GM12865 (cell line): ENCODE results near the gene PPP3CB.

Experiments
- DNase-seq: peaks from one replicate; pipeline ENCODE4 v3.0.0; 2010; ENCODE audit warnings: low read depth
- H3K4me3 ChIP-seq: 2 replicates; pipeline ENCODE4 v1.5.1; 2011; ENCODE audit warnings: mild to moderate bottlenecking, low read depth, low read length, control low read depth
- TF ChIP-seq, protein P1 (sequence below): IDR thresholded peaks from 2 replicates; pipeline ENCODE4 v1.5.1; 2011; ENCODE audit warnings: low read length, control low read depth, low read depth, inconsistent platforms; ENCODE audit not compliant: insufficient read depth; ENCODE audit errors: missing control alignments

Gene PPP3CB

DNA sequence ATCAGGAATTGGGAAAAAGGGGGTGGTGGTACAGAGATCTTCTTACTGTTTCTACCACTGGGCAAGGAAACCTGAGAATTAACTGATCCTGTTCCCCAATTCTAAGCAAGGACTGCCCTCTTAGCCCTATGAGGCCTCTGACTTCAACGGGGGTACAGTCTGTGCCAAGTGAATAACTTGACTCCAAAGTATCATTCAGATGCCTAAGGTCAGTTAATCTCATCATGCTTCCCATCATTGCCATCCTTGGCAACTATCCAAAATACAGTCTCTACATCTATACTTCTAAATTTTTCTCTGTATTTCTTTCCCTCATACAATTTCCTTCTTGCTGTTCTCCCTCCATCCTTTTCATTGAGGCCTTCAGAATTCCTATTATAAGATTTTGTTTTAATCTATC lies 10.5 kb downstream of the PPP3CB start:
- TF ChIP-seq, protein P1, sequence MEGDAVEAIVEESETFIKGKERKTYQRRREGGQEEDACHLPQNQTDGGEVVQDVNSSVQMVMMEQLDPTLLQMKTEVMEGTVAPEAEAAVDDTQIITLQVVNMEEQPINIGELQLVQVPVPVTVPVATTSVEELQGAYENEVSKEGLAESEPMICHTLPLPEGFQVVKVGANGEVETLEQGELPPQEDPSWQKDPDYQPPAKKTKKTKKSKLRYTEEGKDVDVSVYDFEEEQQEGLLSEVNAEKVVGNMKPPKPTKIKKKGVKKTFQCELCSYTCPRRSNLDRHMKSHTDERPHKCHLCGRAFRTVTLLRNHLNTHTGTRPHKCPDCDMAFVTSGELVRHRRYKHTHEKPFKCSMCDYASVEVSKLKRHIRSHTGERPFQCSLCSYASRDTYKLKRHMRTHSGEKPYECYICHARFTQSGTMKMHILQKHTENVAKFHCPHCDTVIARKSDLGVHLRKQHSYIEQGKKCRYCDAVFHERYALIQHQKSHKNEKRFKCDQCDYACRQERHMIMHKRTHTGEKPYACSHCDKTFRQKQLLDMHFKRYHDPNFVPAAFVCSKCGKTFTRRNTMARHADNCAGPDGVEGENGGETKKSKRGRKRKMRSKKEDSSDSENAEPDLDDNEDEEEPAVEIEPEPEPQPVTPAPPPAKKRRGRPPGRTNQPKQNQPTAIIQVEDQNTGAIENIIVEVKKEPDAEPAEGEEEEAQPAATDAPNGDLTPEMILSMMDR: no peak
- no peak for DNase-seq
- no peak overlapping the region for H3K4me3 ChIP-seq

DNA sequence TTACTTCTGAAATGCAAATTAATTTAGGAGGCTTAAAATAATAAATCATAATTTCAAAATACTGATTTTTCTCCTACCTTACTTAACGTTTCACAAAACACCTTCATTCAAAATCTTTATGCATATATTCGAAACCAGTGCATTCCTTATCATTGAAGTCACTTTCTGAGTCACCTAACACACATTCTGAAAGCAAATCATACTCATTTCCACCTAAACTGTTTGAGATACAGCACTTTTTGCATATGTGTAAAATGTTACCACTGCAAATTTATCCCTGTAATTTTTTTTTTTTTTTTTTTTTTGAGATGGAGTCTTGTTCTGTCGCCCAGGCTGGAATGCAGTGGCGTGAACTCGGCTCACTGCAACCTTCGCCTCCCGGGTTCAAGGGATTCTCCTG lies 15.7 kb downstream of the PPP3CB start:
- DNase-seq: peak; percentile 63
- TF ChIP-seq, protein P1: no peak
- no peak overlapping the region; the same call in 1 of the 2 replicates for H3K4me3 ChIP-seq

DNA sequence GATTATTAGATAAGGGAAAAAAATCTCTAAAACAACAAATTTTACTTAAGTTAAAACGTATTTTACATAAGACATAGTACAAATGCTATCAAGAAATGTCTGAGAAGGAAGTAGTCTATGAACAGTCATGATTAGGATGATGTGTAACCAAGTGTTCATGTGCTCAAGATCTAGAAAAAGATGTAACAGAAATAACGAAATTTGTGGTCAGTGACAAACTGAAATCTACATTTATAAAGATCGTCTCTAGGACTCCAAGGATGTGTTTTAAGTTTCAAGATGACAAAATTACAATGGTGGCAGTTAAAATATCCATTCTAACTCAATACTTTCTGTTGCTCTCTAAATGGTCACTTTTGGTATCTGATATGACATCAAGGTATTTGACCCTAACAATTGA lies 17.2 kb downstream of the PPP3CB start:
- H3K4me3 ChIP-seq: no peak overlapping the region
- TF ChIP-seq, protein P1: no peak
- DNase-seq: peak; percentile 23

DNA sequence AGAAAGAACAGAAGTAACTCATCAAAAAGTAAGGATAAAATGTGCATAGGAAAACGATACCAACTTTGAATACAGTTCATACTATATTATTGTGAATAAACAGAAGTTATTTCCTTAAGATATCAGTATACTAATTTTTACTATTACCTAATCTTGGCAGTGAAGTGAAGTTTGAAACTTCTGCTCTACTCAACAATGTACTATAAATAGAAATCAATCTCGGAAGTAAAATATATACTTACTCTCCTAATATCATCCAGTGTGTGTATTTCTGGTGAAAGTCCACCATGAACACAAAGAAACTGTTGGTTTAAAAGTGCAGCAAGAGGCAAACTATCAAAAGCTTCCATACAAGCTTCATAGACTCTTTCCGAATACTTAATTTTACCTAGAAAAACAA lies 24.6 kb downstream of the PPP3CB start:
- TF ChIP-seq, protein P1: no peak
- H3K4me3 ChIP-seq: no peak overlapping the region
- no peak for DNase-seq

DNA sequence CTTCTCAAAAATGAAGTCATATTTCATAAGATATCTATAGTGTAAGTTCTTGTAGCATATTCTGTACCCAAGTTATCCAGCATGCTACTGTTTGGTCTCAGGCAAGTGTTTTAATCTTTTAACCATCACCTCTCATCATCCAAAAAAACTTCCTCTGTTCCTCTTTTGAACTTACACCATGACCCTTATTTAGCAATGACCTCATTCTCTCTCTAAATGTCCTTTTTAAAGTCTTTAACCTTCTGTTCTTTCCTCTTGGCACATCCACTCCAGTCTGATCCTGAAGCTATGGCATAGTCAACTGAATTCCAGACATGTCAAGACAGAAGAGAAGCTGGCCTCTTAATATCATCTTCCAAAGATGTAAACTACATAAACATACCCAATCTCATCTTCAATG lies 26.2 kb downstream of the PPP3CB start:
- TF ChIP-seq, protein P1: no peak
- no peak overlapping the region for H3K4me3 ChIP-seq
- DNase-seq: no peak

DNA sequence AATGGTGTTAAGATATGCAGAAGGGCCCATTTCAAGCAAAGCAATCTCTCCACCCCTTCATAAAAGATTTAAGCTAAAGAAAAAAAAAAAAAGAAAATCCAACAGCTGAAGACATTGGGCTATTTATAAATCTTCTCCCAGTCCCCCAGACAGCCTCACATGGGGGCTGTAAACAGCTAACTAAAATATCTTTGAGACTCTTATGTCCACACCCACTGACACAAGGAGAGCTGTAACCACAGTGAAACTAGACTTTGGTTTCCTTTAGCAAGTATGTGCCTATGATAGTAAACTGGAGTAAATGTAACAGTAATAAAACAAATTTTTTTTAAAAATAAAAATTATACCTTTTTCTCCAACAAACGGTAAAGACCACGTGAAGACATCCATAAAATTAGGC lies 28.6 kb downstream of the PPP3CB start:
- TF ChIP-seq, protein P1: no peak
- DNase-seq: peak; percentile 33
- H3K4me3 ChIP-seq: no peak overlapping the region

DNA sequence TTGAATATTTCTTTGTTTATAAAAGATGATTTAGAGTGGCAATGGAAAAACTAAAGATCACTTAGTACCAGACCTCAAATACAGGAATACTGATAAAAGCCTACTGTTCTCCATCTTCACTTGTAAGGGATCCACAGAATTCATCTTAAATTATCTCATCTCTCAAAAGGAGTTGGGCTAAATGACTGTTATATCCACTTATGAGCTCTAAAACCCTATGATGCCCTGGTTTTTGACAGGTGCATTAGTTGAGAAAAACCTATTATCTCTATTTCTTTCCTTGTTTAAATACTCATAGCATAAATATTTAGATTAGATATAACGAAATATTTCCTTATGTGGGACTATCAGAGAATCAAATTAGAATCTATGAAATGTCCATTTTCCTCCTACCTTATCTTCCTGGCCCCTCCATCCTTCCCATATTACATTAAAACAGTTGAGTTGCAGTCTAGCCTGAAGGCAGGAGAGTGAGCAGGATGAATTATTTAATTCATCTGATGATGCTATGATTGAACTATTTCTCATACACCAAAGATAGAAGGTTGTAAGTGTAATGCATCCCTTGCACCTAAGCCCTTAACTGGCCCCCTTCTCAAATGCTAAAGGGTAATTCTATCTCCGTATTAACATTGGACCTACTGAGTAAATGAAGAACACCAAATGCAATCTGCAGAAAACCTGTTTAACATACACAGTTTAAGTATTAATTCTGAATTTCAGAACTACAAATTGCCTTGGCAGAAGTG lies 29.7 kb downstream of the PPP3CB start:
- TF ChIP-seq, protein P1: no peak
- DNase-seq: no peak
- no peak overlapping the region for H3K4me3 ChIP-seq
